HuH-7.5 (cell line): ENCODE results near the gene LRRC8E.
"Not testable (repeated sequence)": the region's sequence is repeated elsewhere in the genome, so short reads cannot be mapped to it uniquely, and the experiment has no call there.

Experiments used
- DNase-seq: peaks from one replicate; pipeline ENCODE4 v3.0.0; 2011; ENCODE audit warnings: low spot score

The LRRC8E gene

GRCh38 chr19:7920519-7921301, 32.4 kb downstream of the LRRC8E start:
- DNase-seq = peak; percentile 92

GRCh38 chr19:7921302-7921966, 33.1 kb downstream of the LRRC8E start:
- no peak for DNase-seq

- DNase-seq = no peak
These were observed 33.9 kb downstream of the LRRC8E start for GRCh38 chr19:7921967-7922835.

- DNase-seq = no peak
These were observed 34.5 kb downstream of the LRRC8E start for GRCh38 chr19:7922836-7923195.

GRCh38 chr19:7923295-7924191, 35.2 kb downstream of the LRRC8E start:
- no peak for DNase-seq

- DNase-seq = no peak
These were observed 35.9 kb downstream of the LRRC8E start for GRCh38 chr19:7924241-7924640.

- no peak for DNase-seq
These were observed 36.4 kb downstream of the LRRC8E start for GRCh38 chr19:7924651-7925170.

GRCh38 chr19:7925171-7925851, 37.0 kb downstream of the LRRC8E start:
- peak; percentile 98 for DNase-seq

- DNase-seq = peak; percentile 90
These were observed 37.9 kb downstream of the LRRC8E start, which contains the start of gene CTXN1 for GRCh38 chr19:7926021-7926726. Gene CTXN1 (minus strand): TSS chr19:7926135. CDS start chr19:7925538, 597 bp downstream.

GRCh38 chr19:7926727-7927604, 38.7 kb downstream of the LRRC8E start:
- DNase-seq = no peak

- DNase-seq = no peak
These were observed 39.5 kb downstream of the LRRC8E start for GRCh38 chr19:7927605-7928333.

GRCh38 chr19:7928334-7928706, 40.0 kb downstream of the LRRC8E start:
- no peak for DNase-seq

GRCh38 chr19:7928741-7929701, 40.7 kb downstream of the LRRC8E start:
- DNase-seq = peak; percentile 73

GRCh38 chr19:7930030-7930429, 41.7 kb downstream of the LRRC8E start:
- DNase-seq = not testable (repeated sequence)

GRCh38 chr19:7930765-7931164, 42.5 kb downstream of the LRRC8E start:
- no peak for DNase-seq

- no peak for DNase-seq
These were observed 43.1 kb downstream of the LRRC8E start for GRCh38 chr19:7931221-7932061.
